GM23248 (cell line): Measurements from ENCODE around the gene OSBP2. TPM values are rescaled to one million over a fixed set of nuclear protein-coding genes. Genes with fewer than 3 reads are reported as not detected.

Source experiments
- DNase-seq: peaks from one replicate; pipeline ENCODE4 v3.0.0-alpha.2; 2015
- H2AFZ ChIP-seq: fragments of 200-600 bp; sonication (generic); 2 replicates; pipeline ENCODE4 v1.6.1; 2016; ENCODE audit warnings: antibody characterized with exemption
- H3F3A ChIP-seq: fragments of 200-600 bp; sonication (generic); 2 replicates; pipeline ENCODE4 v1.6.1; 2016; ENCODE audit warnings: mild to moderate bottlenecking, antibody characterized with exemption, mixed run types; ENCODE audit not compliant: insufficient read depth
- H3K27ac ChIP-seq: fragments of 200-600 bp; sonication (generic); 2 replicates; pipeline ENCODE4 v1.5.1; 2016; ENCODE audit warnings: mild to moderate bottlenecking
- H3K27me3 ChIP-seq: fragments of 200-600 bp; sonication (generic); replicated peaks from 2 replicates; pipeline ENCODE4 v1.6.1; 2016; ENCODE audit warnings: mild to moderate bottlenecking; ENCODE audit not compliant: insufficient read depth
- H3K36me3 ChIP-seq: fragments of 200-600 bp; sonication (generic); 2 replicates; pipeline ENCODE4 v1.6.1; 2016; ENCODE audit warnings: low read depth, mild to moderate bottlenecking
- H3K4me1 ChIP-seq: fragments of 200-600 bp; sonication (generic); 2 replicates; pipeline ENCODE4 v1.6.1; 2016; ENCODE audit warnings: mild to moderate bottlenecking; ENCODE audit not compliant: insufficient read depth
- H3K4me2 ChIP-seq: fragments of 200-600 bp; sonication (generic); one replicate; pipeline ENCODE4 v1.6.1; 2016; ENCODE audit warnings: mild to moderate bottlenecking; ENCODE audit not compliant: unreplicated experiment
- H3K4me3 ChIP-seq: fragments of 200-600 bp; sonication (generic); 2 replicates; pipeline ENCODE4 v1.5.1; 2016; ENCODE audit warnings: mild to moderate bottlenecking
- H3K79me2 ChIP-seq: fragments of 200-600 bp; sonication (generic); 2 replicates; pipeline ENCODE4 v1.6.1; 2016; ENCODE audit warnings: mild to moderate bottlenecking; ENCODE audit not compliant: insufficient read depth
- H3K9ac ChIP-seq: fragments of 200-600 bp; sonication (generic); 2 replicates; pipeline ENCODE4 v1.6.1; 2016; ENCODE audit warnings: mild to moderate bottlenecking
- H3K9me2 ChIP-seq: fragments of 200-600 bp; sonication (generic); 2 replicates; pipeline ENCODE4 v1.6.1; 2016; ENCODE audit warnings: mixed run types, mild to moderate bottlenecking, moderate library complexity; ENCODE audit not compliant: insufficient read depth
- H3K9me3 ChIP-seq: fragments of 200-600 bp; sonication (generic); one replicate; pipeline ENCODE4 v1.6.1; 2017; ENCODE audit warnings: low read depth
- H4K20me1 ChIP-seq: fragments of 200-600 bp; sonication (generic); 2 replicates; pipeline ENCODE4 v1.6.0; 2016; ENCODE audit not compliant: insufficient read depth
- EZH2 ChIP-seq: fragments of 200-600 bp; sonication (generic); IDR thresholded peaks from 2 replicates; pipeline ENCODE4 v1.6.1; 2018; ENCODE audit warnings: antibody characterized with exemption, mild to moderate bottlenecking; ENCODE audit not compliant: insufficient read depth, poor library complexity, severe bottlenecking
- EZH2phosphoT487 ChIP-seq: fragments of 200-600 bp; sonication (generic); IDR thresholded peaks from 2 replicates; pipeline ENCODE4 v1.6.1; 2018; ENCODE audit warnings: antibody characterized with exemption, moderate library complexity, mild to moderate bottlenecking, low read depth; ENCODE audit not compliant: insufficient read depth
- whole genome bisulfite sequencing, 2 experiments: methylation state at CpG; one replicate each; pipeline ENCODE4 v1.1.6; 2015 to 2017; ENCODE audit warnings: low lambda C conversion rate in 2 of 2, low coverage in 1 of 2; ENCODE audit errors: missing lambda C conversion rate in 2 of 2; 5-methylcytosine and 5-hydroxymethylcytosine counted together
- in situ Hi-C: fragments of 300-500 bp; cut with MboI; formaldehyde crosslinking; loops from 2 replicates; pipeline ENCODE4 v1.15.0; 2020
- polyA plus RNA-seq: library from polyadenylated mRNA; unstranded; fragments of >200 nt; fragmentation: Nextera tagmentation; extraction: Ambion mirVana; gene quantifications from 2 replicates; pipeline ENCODE4 v1.2.1, GENCODE V29; 2016
- total RNA-seq: library from RNA; depleted of rRNA; stranded (reverse); fragments of >200 nt; shearing (Covaris generic); gene quantifications from 2 replicates; pipeline ENCODE4 v1.2.3, GENCODE V29; 2014

Gene OSBP2
- total and polyA plus RNA-seq, 2 experiments from 2014 or later = 1.1 to 1.3 TPM

- DNase-seq = no peak
- H3K27me3 ChIP-seq = no peaks in the 10 kb centered on the region
- no peak overlapping the region for H3K4me3 ChIP-seq
- no peak for TF ChIP-seq EZH2
- no peak for TF ChIP-seq EZH2phosphoT487
- H3K9me3 ChIP-seq = no peaks in the 10 kb centered on the region
- no peaks in the 10 kb centered on the region for H3K79me2 ChIP-seq
- H4K20me1 ChIP-seq = 0 out of 2 replicates have a peak, but pooled peaks cover 5% of the 10 kb centered on the region
- no peak overlapping the region for H3K27ac ChIP-seq
- H3K4me1 ChIP-seq = no peaks in the 10 kb centered on the region
- no peak overlapping the region for H3K4me2 ChIP-seq
- H3K36me3 ChIP-seq = peaks cover 55% of the 10 kb centered on the region
- H3K9me2 ChIP-seq = no peaks in the 10 kb centered on the region
- 95 to 98% methylated on average over 16 of the region's 16 CpGs for WGBS, 2 experiments
- in situ Hi-C loops = no loop called here
- no peak overlapping the region for H3K9ac ChIP-seq
- no peaks in the 10 kb centered on the region for H3F3A ChIP-seq
- H2AFZ ChIP-seq = no peak overlapping the region
Observed at GRCh38 chr22:30932661-30933060, 238.0 kb downstream of the OSBP2 start.

DNA sequence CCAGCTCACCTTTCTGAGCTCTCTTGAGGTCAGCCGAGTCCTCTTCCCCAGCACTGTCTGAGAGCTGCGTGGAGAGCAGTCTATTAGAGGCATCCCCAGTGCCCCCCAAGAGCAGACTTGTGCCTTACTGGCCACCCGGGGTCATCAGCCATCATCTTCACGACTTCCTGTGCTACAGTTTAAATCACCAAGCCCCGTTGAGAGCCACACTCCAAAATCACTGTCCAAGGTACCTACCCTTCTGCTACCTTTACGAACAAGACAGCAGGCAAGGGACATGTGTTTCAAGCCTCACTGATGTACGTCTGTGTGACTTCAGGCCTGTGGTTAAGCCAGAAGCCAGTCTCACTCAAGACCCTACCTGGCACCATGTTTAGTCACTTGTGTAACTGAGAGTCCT lies 238.8 kb downstream of the OSBP2 start:
- no peaks in the 10 kb centered on the region for H3K79me2 ChIP-seq
- no peak overlapping the region for H3K9ac ChIP-seq
- H4K20me1 ChIP-seq = 0 out of 2 replicates have a peak, but pooled peaks cover 5% of the 10 kb centered on the region
- H3K27me3 ChIP-seq = no peaks in the 10 kb centered on the region
- no peak for TF ChIP-seq EZH2
- no peak for TF ChIP-seq EZH2phosphoT487
- 95 to 100% methylated on average over 7 of the region's 7 CpGs for WGBS, 2 experiments
- H3K4me1 ChIP-seq = no peaks in the 10 kb centered on the region
- H3K9me3 ChIP-seq = no peaks in the 10 kb centered on the region
- DNase-seq = no peak
- no peak overlapping the region for H3K4me2 ChIP-seq
- H3F3A ChIP-seq = no peaks in the 10 kb centered on the region
- H2AFZ ChIP-seq = no peak overlapping the region
- H3K36me3 ChIP-seq = peaks cover 59% of the 10 kb centered on the region
- no peaks in the 10 kb centered on the region for H3K9me2 ChIP-seq
- in situ Hi-C loops = no loop called here
- H3K4me3 ChIP-seq = no peak overlapping the region
- H3K27ac ChIP-seq = no peak overlapping the region

GRCh38 chr22:30934053-30934452 lies 239.4 kb downstream of the OSBP2 start:
- DNase-seq = no peak
- no peaks in the 10 kb centered on the region for H4K20me1 ChIP-seq
- no peak overlapping the region for H3K9ac ChIP-seq
- no peaks in the 10 kb centered on the region for H3K4me1 ChIP-seq
- H3K36me3 ChIP-seq = peaks cover 58% of the 10 kb centered on the region
- H3K9me3 ChIP-seq = no peaks in the 10 kb centered on the region
- no peaks in the 10 kb centered on the region for H3K79me2 ChIP-seq
- no peak overlapping the region for H3K27ac ChIP-seq
- H3K9me2 ChIP-seq = no peaks in the 10 kb centered on the region
- no peak overlapping the region for H3K4me2 ChIP-seq
- no peaks in the 10 kb centered on the region for H3K27me3 ChIP-seq
- no peak overlapping the region for H3K4me3 ChIP-seq
- no peaks in the 10 kb centered on the region for H3F3A ChIP-seq
- in situ Hi-C loops = no loop called here
- WGBS, 2 experiments = 91 to 97% methylated on average over 8 of the region's 8 CpGs
- TF ChIP-seq EZH2 = no peak
- TF ChIP-seq EZH2phosphoT487 = no peak
- no peak overlapping the region for H2AFZ ChIP-seq

DNA sequence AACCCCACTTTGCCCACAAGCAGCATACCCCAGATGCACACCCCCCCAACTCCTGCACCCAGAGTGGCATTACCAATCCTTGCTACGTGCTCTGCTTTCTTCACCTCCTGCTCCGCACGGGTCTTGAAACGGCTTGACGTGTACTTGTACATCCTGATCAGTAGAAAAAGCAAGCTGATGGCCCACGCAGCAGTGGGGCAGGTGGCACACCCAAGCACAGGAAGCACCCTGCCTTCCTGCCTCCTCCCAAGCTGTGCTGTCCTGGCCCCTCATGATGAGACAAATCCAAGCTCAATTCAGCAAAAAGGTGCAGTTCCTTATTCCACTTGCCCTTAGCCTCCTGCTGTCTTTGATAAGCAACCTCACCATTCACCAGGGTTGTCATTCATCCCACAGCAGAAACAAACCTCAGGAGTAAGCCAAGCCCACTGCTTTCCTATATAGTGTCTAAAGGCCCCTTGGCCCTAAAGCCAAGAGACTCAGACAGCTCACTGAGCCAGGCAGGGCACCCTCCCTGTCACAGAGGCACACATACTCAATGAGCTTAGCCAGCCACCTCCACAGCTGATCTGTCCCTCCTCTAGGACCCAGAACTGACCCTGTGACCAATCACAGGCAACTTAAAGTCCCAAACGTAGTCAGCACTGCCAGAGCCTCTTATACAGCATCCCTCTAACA lies 246.2 kb downstream of the OSBP2 start:
- no peaks in the 10 kb centered on the region for H3K4me1 ChIP-seq
- TF ChIP-seq EZH2 (no peak), EZH2phosphoT487 (no peak)
- H4K20me1 ChIP-seq = no peaks in the 10 kb centered on the region
- no peaks in the 10 kb centered on the region for H3K27me3 ChIP-seq
- H3K9me2 ChIP-seq = no peaks in the 10 kb centered on the region
- DNase-seq = no peak
- no peaks in the 10 kb centered on the region for H3K9me3 ChIP-seq
- in situ Hi-C loops = no loop called here
- no peaks in the 10 kb centered on the region for H3K79me2 ChIP-seq
- 96 to 98% methylated on average over 7 of the region's 7 CpGs for WGBS, 2 experiments
- H3K9ac ChIP-seq = no peak overlapping the region
- H2AFZ ChIP-seq = no peak overlapping the region
- no peaks in the 10 kb centered on the region for H3F3A ChIP-seq
- H3K4me3 ChIP-seq = no peak overlapping the region
- H3K4me2 ChIP-seq = no peak overlapping the region
- peaks cover 71% of the 10 kb centered on the region for H3K36me3 ChIP-seq
- H3K27ac ChIP-seq = no peak overlapping the region

DNA sequence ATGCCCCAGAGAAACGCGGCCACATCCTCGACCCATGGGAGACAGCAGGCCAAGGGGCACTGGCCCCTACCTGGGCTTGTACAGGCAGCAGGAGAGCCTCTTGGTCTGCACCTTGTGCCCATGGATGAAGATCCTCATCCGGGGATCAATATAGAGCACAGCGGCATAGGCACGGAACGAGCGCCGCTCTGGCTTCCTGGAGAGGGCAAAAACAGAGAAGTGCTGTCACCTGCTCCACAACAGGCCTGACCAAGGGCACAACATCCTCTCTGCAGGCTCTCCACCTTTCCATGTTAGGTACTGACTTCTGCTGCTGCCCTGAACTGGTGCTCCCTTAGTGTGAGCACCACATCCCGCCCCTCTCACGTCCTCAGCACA lies 246.7 kb downstream of the OSBP2 start:
- in situ Hi-C loops = no loop called here
- 94 to 95% methylated on average over 11 of the region's 11 CpGs for WGBS, 2 experiments
- H3K27me3 ChIP-seq = no peaks in the 10 kb centered on the region
- H4K20me1 ChIP-seq = no peaks in the 10 kb centered on the region
- no peak overlapping the region for H3K27ac ChIP-seq
- DNase-seq = no peak
- H2AFZ ChIP-seq = no peak overlapping the region
- no peaks in the 10 kb centered on the region for H3K79me2 ChIP-seq
- no peaks in the 10 kb centered on the region for H3K4me1 ChIP-seq
- H3K4me3 ChIP-seq = no peak overlapping the region
- no peak overlapping the region for H3K4me2 ChIP-seq
- H3K9me2 ChIP-seq = no peaks in the 10 kb centered on the region
- peaks cover 73% of the 10 kb centered on the region; the same call in 1 of the 2 replicates for H3K36me3 ChIP-seq
- no peaks in the 10 kb centered on the region for H3K9me3 ChIP-seq
- H3K9ac ChIP-seq = no peak overlapping the region
- no peaks in the 10 kb centered on the region for H3F3A ChIP-seq
- TF ChIP-seq EZH2phosphoT487 = no peak
- TF ChIP-seq EZH2 = no peak
